PC-9 (cell line): ENCODE measurements around the gene FAM171A2. TPM values are rescaled to one million over a fixed set of nuclear protein-coding genes. Genes with fewer than 3 reads are reported as not detected.
A peak's percentile ranks its signal among the peaks of the same experiment; 100 is the strongest.

Experiments used
- BruUV-seq: library from RNA; stranded (reverse); fragments of 400-500 nt; replicated peaks from 2 replicates; lab custom pipeline; 2021; lab: Mats Ljungman, UMichigan
- CTCF ChIA-PET: fragments of 300-600 bp; sonication (Branson Sonifier 250); formaldehyde crosslinking; loops from one replicate; lab custom pipeline; 2022; ENCODE audit warnings: antibody characterized with exemption; lab: Charles Lee
- POLR2A ChIA-PET: fragments of 300-600 bp; sonication (Branson Sonifier 250); formaldehyde crosslinking; loops from one replicate; lab custom pipeline; 2022; ENCODE audit warnings: antibody characterized with exemption; ENCODE audit not compliant: unreplicated experiment; lab: Charles Lee
- DNase-seq, 2 experiments: peaks; one replicate each; pipeline versions ENCODE4 v3.0.0 to v3.0.0-alpha.2; 2015 to 2022; ENCODE audit warnings: mixed read lengths in 1 of 2
- H2AFZ ChIP-seq: fragments of 200-600 bp; sonication (generic); 2 replicates; pipeline ENCODE4 v1.8.1; 2017; ENCODE audit warnings: antibody characterized with exemption
- H3F3A ChIP-seq: fragments of 200-600 bp; sonication (generic); 2 replicates; pipeline ENCODE4 v1.8.1; 2017; ENCODE audit warnings: antibody characterized with exemption, mild to moderate bottlenecking, low read depth; ENCODE audit not compliant: insufficient read depth
- H3K27ac ChIP-seq: fragments of 200-600 bp; sonication (generic); 2 replicates; pipeline ENCODE4 v1.6.1; 2016; ENCODE audit warnings: mixed run types
- H3K27me3 ChIP-seq: fragments of 200-600 bp; sonication (generic); 2 replicates; pipeline ENCODE4 v1.6.1; 2016; ENCODE audit warnings: low read depth, mixed run types; ENCODE audit not compliant: insufficient read depth
- H3K36me3 ChIP-seq: fragments of 200-600 bp; sonication (generic); 2 replicates; pipeline ENCODE4 v1.6.1; 2016; ENCODE audit warnings: low read depth, mixed run types
- H3K4me1 ChIP-seq: fragments of 200-600 bp; sonication (generic); replicated peaks from 2 replicates; pipeline ENCODE4 v1.6.1; 2016; ENCODE audit warnings: mixed run types; ENCODE audit not compliant: insufficient read depth
- H3K4me2 ChIP-seq: fragments of 200-600 bp; sonication (generic); 2 replicates; pipeline ENCODE4 v1.6.1; 2017; ENCODE audit warnings: mixed run types
- H3K4me3 ChIP-seq: fragments of 200-600 bp; sonication (generic); 2 replicates; pipeline ENCODE4 v1.6.1; 2016; ENCODE audit warnings: mixed run types
- H3K79me2 ChIP-seq: fragments of 200-600 bp; sonication (generic); 2 replicates; pipeline ENCODE4 v1.6.1; 2017; ENCODE audit warnings: low read depth, mixed run types
- H3K9me2 ChIP-seq: fragments of 200-600 bp; sonication (generic); 2 replicates; pipeline ENCODE4 v1.8.1; 2017; ENCODE audit warnings: mild to moderate bottlenecking; ENCODE audit not compliant: insufficient read depth
- H3K9me3 ChIP-seq: fragments of 200-600 bp; sonication (generic); 2 replicates; pipeline ENCODE4 v1.8.1; 2016; ENCODE audit warnings: low read depth; ENCODE audit not compliant: insufficient read depth
- H4K20me1 ChIP-seq: fragments of 200-600 bp; sonication (generic); 2 replicates; pipeline ENCODE4 v1.8.1; 2017; ENCODE audit not compliant: insufficient read depth
- CTCF ChIP-seq: fragments of 200-600 bp; sonication (generic); conservative IDR thresholded peaks from 2 replicates; pipeline ENCODE4 v1.6.1; 2017; ENCODE audit warnings: mixed run types, antibody characterized with exemption, mild to moderate bottlenecking, moderate library complexity
- EZH2 ChIP-seq: fragments of 200-600 bp; sonication (generic); IDR thresholded peaks from 2 replicates; pipeline ENCODE4 v1.8.0; 2017; ENCODE audit warnings: antibody characterized with exemption, low read depth
- intact Hi-C: fragments of 100-400 bp; cut with micrococcal nuclease; formaldehyde crosslinking; loops from one replicate; pipeline ENCODE4 v1.10.0; 2022; ENCODE audit not compliant: unreplicated experiment
- total RNA-seq: library from RNA; stranded (reverse); gene quantifications from 2 replicates; pipeline ENCODE4 v1.2.3, GENCODE V29; 2021

Gene FAM171A2
- total RNA-seq, 1 experiment from 2014 or later: 8.3 TPM

- H3K9me2 ChIP-seq: no peaks in the 10 kb centered on the region
- intact Hi-C loops: no loop called here
- BruUV-seq: no TSS peak
- DNase-seq: peak in 1 of 2 experiments; percentile 37
- no peaks in the 10 kb centered on the region for H3K27me3 ChIP-seq
- H3K27ac ChIP-seq: peak overlapping the region; percentile 36
- H3K79me2 ChIP-seq: peaks cover 28% of the 10 kb centered on the region
- H3K4me3 ChIP-seq: peak overlapping the region; percentile 88
- ChIA-PET CTCF (no interaction called here), POLR2A (interaction anchor here (0.6 kb wide), 1 partner anchor 132 kb away, joined by 7 read pairs; no protein-coding TSS in a partner anchor)
- H3K4me1 ChIP-seq: 0 out of 2 replicates have a peak, but pooled peaks cover 4% of the 10 kb centered on the region
- H4K20me1 ChIP-seq: no peaks in the 10 kb centered on the region
- peaks cover 29% of the 10 kb centered on the region; the same call in 1 of the 2 replicates for H3F3A ChIP-seq
- H3K9me3 ChIP-seq: no peaks in the 10 kb centered on the region
- no peaks in the 10 kb centered on the region for H3K36me3 ChIP-seq
- TF ChIP-seq CTCF (no peak), EZH2 (no peak)
- peak overlapping the region; percentile 79 for H2AFZ ChIP-seq
- peak overlapping the region; percentile 94 for H3K4me2 ChIP-seq
Observed at GRCh38 chr17:44324092-44324570, 39.5 kb downstream of the FAM171A2 start.

- H3K27ac ChIP-seq: no peak overlapping the region
- H2AFZ ChIP-seq: peak overlapping the region; percentile 79
- intact Hi-C loops: no loop called here
- H3K4me1 ChIP-seq: 0 out of 2 replicates have a peak, but pooled peaks cover 4% of the 10 kb centered on the region
- H3K9me3 ChIP-seq: no peaks in the 10 kb centered on the region
- H3K36me3 ChIP-seq: no peaks in the 10 kb centered on the region
- TF ChIP-seq CTCF: no peak
- TF ChIP-seq EZH2: no peak
- ChIA-PET POLR2A (interaction anchor here (0.6 kb wide), 1 partner anchor 131 kb away, joined by 7 read pairs; no protein-coding TSS in a partner anchor), CTCF (no interaction called here)
- H4K20me1 ChIP-seq: no peaks in the 10 kb centered on the region
- H3K9me2 ChIP-seq: no peaks in the 10 kb centered on the region
- no peak for DNase-seq
- peak overlapping the region; percentile 88 for H3K4me3 ChIP-seq
- H3K27me3 ChIP-seq: no peaks in the 10 kb centered on the region
- BruUV-seq: TSS peak; percentile 46
- peaks cover 28% of the 10 kb centered on the region; the same call in 1 of the 2 replicates for H3F3A ChIP-seq
- H3K4me2 ChIP-seq: peak overlapping the region; percentile 94
- H3K79me2 ChIP-seq: peaks cover 28% of the 10 kb centered on the region
Observed at GRCh38 chr17:44323359-44324091, 40.1 kb downstream of the FAM171A2 start.

GRCh38 chr17:44322236-44322895, 41.3 kb downstream of the FAM171A2 start:
- no peaks in the 10 kb centered on the region for H4K20me1 ChIP-seq
- TF ChIP-seq EZH2 (no peak), CTCF (no peak)
- BruUV-seq: no TSS peak
- intact Hi-C loops: no loop called here
- no peak for DNase-seq
- POLR2A ChIA-PET: no interaction called here
- no peak overlapping the region for H3K27ac ChIP-seq
- H3K4me3 ChIP-seq: no peak overlapping the region
- peaks cover 28% of the 10 kb centered on the region; the same call in 1 of the 2 replicates for H3F3A ChIP-seq
- H3K4me2 ChIP-seq: no peak overlapping the region
- peaks cover 28% of the 10 kb centered on the region for H3K79me2 ChIP-seq
- no peaks in the 10 kb centered on the region for H3K9me3 ChIP-seq
- 0 out of 2 replicates have a peak, but pooled peaks cover 4% of the 10 kb centered on the region for H3K4me1 ChIP-seq
- no peaks in the 10 kb centered on the region for H3K36me3 ChIP-seq
- no peaks in the 10 kb centered on the region for H3K9me2 ChIP-seq
- H2AFZ ChIP-seq: no peak overlapping the region
- CTCF ChIA-PET: no interaction called here
- no peaks in the 10 kb centered on the region for H3K27me3 ChIP-seq
